ENCODE measurements around the gene CRYBG1.
"Not testable (repeated sequence)": the region's sequence is repeated elsewhere in the genome, so short reads cannot be mapped to it uniquely, and the experiment has no call there.

Gene CRYBG1

GRCh38 chr6:106528521-106528920 is 168.0 kb downstream of the CRYBG1 start:
- no peak for DNase-seq

- no peak for DNase-seq
Measured at GRCh38 chr6:106529438-106529837, 168.9 kb downstream of the CRYBG1 start.

- DNase-seq: no peak
Measured at GRCh38 chr6:106530026-106530425, 169.5 kb downstream of the CRYBG1 start.

DNA sequence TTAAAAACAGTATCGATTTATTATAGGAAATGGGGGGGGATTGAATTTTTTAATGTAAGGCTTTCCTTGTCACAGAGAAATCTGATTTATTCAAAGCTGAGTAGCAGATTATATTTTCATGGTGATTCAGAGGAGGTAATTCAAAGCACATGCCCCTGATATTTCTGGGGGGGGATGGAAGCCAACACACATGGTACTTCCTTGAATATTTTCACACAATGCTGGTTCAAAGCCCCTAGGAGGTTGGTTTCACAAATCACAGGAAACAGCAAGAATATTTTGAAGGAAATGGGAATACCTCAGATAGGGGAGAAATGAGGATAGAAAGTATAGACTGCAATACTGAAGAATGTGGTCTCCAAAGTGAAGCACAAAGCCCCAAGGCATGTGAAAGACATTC is 170.0 kb downstream of the CRYBG1 start:
- no peak for DNase-seq

DNA sequence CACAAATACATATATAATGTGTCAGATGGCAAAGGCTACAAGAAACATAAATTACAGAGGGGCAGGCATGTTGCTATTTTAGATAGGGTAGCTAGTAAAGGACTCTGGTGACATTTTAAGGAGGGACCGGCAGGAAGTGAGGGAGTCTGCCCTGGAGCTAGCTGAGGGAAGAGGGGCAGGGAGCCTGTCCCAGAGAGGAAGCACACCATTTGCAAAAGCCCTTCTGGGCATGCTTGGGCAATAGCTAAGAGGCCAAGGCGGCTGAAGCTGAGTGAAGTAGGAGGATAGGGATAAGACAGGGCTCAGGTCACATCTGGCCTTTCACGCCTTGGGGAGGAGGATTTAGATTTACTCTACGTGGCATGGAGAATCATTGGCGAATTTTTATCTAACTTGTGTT is 172.5 kb downstream of the CRYBG1 start:
- no peak for DNase-seq

DNA sequence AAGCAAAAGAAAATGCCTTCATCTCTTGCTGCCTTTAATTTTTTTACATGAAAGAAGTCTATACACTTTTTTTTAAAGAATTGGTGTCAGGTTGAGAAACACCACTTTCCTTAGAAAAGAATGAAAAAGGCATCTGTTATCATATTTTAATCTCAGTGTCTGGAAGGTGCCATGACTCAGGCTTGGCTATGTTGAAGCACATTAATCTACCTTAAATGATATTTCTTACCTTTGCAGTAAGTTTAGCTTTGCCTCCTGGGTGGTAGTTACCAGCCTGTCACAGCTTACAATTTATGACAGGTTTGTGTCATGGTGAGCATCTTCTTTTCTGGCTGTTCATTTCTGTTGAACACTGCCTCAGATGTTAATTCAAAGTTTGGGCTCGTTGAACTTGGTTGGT is 173.5 kb downstream of the CRYBG1 start:
- no peak for DNase-seq

- peak in 1 of 2 donors; percentile 45 for DNase-seq
Measured at GRCh38 chr6:106534564-106534982, 174.1 kb downstream of the CRYBG1 start.

DNA sequence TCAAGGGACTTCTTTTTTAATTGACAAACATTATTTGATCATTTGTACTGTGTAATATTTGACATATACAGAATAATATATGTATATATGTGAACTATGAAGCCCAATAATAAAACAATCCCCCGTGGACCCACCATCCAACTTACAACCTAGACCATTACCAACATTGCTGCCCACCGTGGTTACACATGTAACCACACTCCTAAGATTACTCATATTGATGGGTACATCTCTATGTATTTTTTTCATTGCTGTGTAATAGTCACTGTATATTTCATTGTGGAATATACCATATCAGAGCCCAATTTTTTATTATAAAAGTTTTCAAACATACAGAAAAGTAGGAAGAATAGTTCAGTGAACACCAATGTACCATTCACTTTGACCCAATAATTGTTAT is 174.5 kb downstream of the CRYBG1 start:
- no peak for DNase-seq

GRCh38 chr6:106536357-106536756 is 175.8 kb downstream of the CRYBG1 start:
- no peak for DNase-seq

DNA sequence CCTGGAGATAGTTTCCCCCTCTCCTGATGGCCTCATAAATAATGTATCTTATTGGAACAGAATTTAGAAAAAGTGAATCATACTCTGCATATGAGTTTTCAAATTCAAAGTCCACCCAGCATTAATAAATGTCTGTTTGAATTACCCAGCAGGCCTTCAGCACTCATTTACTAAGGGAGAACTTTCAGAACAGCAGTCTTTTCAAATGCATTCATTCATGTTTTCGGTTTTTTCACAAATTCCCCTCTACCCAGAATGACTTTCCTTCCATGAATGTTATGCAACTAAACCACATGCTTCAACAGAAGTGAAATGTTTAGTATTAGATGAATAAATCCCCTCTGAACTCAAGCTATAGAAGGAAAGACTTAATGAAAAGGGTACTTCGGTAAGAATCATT is 176.3 kb downstream of the CRYBG1 start:
- no peak for DNase-seq

- DNase-seq: no peak
Measured at GRCh38 chr6:106537662-106538061, 177.1 kb downstream of the CRYBG1 start.

- DNase-seq: no peak
Measured at GRCh38 chr6:106538145-106538544, 177.6 kb downstream of the CRYBG1 start.

DNA sequence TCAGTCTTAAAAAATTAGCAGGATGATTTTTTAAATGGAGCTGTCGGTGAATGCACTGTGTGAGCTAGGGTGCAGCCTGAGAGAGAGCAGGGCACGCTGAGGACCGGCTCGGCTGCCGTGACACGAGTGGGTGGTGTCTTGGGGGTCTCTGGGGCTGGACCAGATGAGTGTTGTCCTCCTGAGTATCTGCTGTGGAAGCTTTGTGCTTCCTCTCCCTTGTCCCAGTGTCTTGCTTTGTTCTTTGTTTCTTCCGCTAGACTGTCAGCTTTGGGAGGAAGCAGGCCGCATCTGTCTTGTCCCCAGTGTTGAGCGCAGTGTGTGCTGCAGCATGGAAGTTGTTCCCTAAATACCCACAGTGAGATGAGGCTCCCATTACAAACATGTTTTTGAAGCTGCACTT is 179.4 kb downstream of the CRYBG1 start:
- no peak for DNase-seq

- DNase-seq: no peak
Measured at GRCh38 chr6:106540432-106540831, 179.9 kb downstream of the CRYBG1 start.

GRCh38 chr6:106540907-106541306 is 180.4 kb downstream of the CRYBG1 start:
- no peak for DNase-seq

DNA sequence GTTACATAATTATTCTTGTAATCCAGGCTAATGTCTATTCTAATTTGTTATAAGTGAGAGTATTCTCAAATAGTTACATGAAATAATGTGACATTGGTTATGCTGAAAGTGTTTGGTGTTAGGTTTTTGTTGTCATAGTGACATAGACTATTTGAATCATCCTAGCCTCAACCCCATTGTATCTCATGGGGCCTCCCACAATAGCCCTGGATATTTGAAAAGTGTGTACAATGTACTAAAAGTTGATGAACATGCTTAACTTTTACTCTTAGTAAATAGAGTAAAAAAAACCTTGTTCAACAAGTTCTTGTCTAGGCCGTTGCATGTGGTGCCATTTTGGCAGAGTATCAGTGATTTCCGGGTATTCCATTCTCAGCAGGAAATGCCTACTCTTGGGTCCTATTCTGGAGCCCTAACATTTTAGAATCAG is 185.8 kb downstream of the CRYBG1 start:
- no peak for DNase-seq

GRCh38 chr6:106546691-106547414 is 186.3 kb downstream of the CRYBG1 start:
- no peak for DNase-seq

DNA sequence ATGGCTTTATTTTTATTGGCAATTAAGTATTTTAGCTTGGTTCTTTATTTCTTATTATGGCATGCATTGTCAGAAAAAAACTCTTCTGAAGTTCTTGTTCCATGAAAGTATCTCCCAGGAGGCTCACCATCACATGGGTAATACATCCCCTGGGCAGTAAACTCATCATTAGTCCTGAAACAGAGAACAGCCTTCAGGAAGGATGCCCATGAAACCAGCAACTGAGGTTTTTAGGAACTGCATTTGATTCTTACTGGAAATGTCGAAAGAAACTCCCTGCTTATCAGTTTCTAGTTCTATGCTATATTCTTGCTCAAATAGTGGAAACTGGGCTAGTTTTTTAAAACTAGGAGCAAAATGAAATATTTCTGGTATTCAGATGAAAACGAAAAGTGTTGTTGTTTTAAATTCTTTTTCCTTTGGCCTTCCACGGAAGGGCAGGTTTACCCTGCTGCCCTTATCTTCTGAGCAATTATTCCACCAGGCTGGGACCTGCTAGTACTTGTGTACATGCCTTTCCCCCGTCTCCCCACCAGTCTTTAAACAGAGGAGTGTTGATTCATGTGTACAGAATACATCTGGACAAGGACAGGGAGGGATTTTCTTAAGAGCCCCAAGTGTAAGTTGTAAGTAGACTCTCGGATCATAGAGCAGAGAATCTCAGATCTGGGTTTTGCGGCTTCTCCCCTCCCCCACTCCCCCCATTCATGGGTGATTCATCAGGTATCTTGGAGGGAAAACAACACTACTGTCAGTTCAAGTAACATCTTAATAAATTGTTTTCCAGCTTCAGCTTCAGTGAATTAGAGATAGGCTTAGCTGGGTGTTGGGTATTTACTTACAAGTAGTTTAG is 187.3 kb downstream of the CRYBG1 start:
- DNase-seq: peak in 1 of 2 donors; percentile 32

- not testable (repeated sequence) for DNase-seq
Measured at GRCh38 chr6:106548926-106549455, 188.5 kb downstream of the CRYBG1 start.

- DNase-seq: no peak
Measured at GRCh38 chr6:106549521-106549920, 189.0 kb downstream of the CRYBG1 start.

DNA sequence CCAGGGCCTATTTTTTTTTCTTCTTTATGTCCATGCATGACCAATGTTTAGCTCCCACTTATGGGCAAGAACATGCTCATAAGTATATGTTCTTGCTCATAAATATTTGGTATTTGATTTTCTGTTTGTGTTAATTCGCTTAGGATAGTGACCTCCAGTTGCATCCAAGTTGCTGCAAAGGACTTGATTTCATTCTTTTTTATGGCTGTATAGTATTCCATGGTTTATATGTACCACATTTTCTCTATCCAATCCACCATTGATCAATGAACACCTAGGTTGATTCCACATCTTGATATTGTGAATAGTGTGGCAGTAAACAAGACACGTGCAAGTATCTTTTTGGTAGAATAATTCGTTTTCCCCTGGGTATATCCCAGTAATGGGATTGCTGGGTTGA is 190.6 kb downstream of the CRYBG1 start:
- DNase-seq: no peak

- peak in 1 of 2 donors; percentile 22 for DNase-seq
Measured at GRCh38 chr6:106553440-106553839, 192.9 kb downstream of the CRYBG1 start.

- no peak for DNase-seq
Measured at GRCh38 chr6:106555767-106556166, 195.2 kb downstream of the CRYBG1 start.
